ENCODE measurements around the gene ANKRD39.
"Not testable (repeated sequence)": the region's sequence is repeated elsewhere in the genome, so short reads cannot be mapped to it uniquely, and the experiment has no call there.

ANKRD39 gene, protein sequence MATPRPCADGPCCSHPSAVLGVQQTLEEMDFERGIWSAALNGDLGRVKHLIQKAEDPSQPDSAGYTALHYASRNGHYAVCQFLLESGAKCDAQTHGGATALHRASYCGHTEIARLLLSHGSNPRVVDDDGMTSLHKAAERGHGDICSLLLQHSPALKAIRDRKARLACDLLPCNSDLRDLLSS

DNA sequence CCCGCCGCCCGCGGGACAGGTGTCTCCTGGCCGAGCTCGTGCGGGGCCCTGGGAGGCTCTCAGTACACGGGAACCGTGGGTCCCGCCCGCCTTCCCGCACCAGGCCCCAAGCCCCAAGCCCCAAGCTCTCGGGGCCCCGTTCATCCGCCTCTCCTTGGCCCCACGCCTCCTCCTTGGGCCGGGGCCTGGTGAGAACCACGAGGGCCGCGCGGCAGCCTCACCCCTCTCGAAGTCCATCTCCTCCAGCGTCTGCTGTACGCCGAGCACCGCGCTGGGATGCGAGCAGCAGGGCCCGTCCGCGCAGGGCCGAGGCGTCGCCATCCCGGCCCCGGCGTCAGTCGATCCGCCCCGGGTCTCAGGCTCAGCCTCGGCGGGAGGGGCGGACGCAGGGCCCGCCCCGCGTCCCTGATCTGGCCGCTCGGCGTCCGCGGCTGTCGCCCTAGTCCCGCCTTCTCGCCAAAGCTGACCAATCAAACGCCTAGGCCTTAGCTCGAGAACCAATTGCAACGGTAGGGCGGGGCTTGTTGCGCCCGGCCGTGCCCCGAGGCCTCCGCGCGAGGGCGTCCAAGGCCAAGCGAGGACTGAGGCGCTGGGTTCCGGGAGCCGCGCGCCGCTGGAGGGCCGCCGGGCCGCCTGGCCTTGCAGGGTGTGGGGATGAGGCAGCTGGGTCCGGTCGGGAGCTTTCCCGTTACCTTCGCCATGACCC lies at the start of gene ANKRD39:
ANKRD39 (minus strand) TSS at position 350 of the 706 bp plus-strand sequence; CDS start at position 321, 29 bp downstream.
- peak; percentile 93 to 96 for DNase-seq (ENCODE audit: low read depth in 2 of 2)

DNA sequence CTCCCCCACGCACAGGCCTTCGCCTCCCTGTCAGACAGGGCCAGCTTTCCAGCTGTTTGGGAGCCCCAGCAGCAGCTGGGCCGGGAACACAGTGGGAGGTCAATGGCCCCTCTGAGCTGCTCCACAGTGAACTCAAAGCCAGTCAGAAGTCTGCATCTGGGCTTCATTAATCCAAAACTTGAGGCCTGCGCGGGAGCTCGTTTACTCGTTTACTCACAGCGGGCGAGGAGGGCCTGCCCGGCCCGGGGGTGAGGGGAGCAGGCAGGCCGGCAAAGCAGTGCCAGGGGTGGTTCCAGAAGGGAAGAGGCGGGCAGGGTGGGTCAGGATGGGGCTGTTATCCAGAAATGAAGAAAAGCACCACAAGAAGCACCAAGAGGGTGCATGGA lies 48.9 kb upstream of the ANKRD39 start:
- no peak for DNase-seq (ENCODE audit: low read depth in 2 of 2)

DNA sequence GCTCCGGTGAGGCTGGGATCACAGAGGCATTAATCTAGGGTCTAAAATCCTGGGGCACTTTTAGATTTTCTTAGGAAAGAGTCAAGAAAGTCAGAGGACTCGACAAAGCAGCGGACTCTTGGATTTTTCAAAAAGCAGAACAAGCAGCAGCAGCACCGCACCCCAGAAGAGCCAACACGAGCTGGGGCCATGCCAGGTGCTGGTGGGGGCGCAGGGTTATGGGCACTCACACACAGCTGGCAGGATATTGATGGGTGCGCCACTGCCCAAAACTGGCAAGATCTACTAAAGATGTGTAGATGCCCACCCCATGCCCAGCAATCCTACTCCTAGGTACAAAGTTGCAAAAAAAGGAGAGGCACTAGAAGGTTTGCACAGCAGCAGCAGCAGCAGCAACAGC lies 46.0 kb upstream of the ANKRD39 start:
- DNase-seq (ENCODE audit: low read depth in 2 of 2), result no peak

DNA sequence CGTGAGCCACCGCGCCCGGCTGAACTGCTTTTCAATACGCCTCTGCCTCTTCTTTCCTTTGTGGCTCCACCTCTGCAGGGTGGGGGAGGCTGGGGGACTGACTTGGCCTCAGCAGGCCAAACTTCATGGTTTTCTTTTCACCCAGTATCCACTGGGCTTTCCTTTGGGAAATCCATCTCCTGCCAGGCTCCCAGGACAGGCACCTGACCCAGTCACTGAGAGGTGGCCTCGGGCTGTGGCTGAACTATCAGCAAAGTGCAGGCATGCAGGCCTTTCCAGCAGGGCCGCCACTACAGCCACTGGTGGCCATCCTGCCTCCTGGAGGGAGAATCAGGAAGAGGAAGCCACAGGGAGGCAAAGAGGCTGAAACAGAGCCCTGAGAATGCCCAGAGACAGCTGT lies 45.5 kb upstream of the ANKRD39 start:
- no peak for DNase-seq (ENCODE audit: low read depth in 2 of 2)

DNA sequence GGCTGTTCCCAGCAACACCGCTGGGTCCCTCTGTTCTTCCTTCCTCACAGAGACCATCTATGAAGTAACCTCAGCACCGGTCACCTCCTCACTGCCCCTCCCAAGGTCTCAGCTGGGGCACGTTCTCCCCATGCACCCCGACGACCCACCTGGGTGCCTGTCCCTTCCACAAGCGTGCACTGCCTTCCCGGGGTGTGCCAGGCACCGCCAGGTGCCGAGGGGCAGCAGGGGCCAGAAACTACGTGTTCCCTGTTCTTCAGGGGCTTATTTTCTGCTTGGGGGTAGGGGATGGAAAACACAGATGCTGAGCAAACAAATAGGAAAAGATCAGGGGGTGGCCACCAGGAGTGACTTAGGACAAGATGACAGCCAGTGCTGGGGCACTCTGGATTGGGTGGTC lies 42.4 kb upstream of the ANKRD39 start:
- DNase-seq (ENCODE audit: low read depth in 2 of 2), result no peak

DNA sequence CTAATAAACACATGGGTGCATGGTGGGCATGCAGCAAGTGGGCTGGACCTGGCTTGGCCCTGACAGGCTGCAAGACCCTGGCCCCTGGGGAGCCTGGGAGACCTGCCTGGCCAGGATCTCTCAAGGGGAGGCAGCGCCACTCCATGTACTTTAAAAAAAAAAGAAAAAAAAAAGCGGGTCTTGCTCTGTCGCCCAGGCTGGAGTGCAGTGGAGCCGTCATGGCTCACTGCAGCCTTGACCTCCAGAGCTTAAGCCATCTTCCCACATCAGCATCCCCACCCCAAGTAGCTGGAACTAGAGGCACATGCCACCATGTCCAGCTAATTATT lies 41.6 kb upstream of the ANKRD39 start:
- DNase-seq (ENCODE audit: low read depth in 2 of 2), result no peak

DNA sequence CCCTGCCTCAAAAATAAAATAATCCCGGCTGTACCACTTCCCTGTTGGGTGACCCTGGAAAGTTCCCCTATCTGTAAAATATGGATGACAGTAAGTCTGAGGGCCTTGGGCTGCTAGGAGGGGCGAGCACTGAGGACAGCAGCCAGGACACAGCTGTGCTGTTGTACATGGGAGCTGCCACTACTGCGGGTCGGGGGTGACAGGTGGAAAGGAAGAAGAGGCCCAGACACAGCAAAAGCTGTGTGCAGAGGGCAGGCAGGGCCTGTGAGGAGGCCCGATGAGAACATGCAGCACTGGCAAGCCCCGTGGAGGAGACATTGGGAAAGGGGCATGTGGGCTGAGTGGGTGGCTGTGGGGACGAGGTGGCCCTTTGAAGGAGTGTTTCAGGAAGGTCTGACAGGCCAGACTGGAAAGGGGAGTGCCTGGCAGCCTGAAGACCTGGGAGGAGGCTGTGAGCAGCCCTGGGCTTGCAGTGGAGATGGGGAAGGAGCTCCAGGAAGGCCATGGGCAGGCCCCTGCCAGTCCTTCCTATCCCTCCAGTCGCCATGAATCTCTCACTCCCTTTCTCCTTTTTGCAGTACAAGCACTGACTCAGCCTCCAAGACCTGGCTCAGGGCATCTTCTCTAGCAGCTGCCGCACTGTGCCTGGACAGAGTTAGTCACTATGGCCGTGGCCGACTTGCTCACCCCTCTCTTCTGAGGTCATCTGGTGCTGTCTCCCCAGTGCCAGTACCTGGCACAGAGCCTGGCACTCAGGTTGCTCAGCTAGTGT lies 41.0 kb upstream of the ANKRD39 start:
- no peak for DNase-seq (ENCODE audit: low read depth in 2 of 2)

DNA sequence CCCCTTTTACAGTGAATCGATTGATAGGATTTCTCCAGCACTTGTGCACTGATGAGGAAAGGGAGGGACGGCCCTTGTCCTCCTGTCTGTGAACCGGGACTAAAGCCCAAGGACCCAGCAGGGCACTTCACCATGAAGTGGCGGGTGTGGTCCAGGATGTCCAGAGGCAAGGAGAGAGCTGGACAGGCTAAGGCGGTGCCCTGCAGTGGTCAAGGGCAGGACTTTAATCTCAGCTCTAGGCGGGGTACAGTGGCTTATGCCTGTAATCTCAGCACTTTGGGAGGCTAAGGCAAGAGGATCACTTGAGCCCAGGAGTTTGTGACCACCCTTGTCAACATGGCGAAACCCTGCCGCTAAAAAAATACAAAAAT lies 40.3 kb upstream of the ANKRD39 start:
- DNase-seq (ENCODE audit: low read depth in 2 of 2), result no peak

DNA sequence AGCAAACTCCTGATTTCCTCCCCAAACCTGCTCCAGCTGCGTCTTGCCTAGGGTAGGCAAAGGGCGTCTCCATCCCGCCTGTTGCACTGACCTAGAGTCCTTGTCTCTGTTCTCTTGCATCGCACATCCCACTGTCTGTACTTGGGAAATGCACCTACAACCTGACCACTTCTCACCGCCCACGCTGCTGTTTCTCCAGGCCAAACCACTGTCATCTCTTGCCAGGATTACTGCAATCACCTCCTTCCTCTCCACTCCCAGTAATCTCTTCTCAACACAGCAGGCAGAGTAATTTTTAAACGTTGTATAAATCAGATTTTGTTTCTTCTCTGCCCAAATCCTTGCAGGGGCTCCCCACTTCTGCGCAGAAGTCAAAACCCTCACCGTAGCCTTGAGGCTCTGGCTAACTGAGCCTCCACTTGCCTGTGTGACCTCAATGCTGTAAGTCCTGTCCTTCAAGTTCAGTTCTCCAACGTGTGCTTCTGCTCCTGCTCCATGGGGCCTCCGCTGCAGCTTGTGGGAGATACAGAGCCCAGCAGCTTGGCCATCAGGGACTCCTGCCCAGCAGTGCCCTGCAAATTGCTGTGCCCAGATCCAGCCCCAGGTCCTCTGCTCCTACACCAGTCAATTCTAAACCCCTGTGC lies 39.8 kb upstream of the ANKRD39 start:
- no peak for DNase-seq (ENCODE audit: low read depth in 2 of 2)

DNA sequence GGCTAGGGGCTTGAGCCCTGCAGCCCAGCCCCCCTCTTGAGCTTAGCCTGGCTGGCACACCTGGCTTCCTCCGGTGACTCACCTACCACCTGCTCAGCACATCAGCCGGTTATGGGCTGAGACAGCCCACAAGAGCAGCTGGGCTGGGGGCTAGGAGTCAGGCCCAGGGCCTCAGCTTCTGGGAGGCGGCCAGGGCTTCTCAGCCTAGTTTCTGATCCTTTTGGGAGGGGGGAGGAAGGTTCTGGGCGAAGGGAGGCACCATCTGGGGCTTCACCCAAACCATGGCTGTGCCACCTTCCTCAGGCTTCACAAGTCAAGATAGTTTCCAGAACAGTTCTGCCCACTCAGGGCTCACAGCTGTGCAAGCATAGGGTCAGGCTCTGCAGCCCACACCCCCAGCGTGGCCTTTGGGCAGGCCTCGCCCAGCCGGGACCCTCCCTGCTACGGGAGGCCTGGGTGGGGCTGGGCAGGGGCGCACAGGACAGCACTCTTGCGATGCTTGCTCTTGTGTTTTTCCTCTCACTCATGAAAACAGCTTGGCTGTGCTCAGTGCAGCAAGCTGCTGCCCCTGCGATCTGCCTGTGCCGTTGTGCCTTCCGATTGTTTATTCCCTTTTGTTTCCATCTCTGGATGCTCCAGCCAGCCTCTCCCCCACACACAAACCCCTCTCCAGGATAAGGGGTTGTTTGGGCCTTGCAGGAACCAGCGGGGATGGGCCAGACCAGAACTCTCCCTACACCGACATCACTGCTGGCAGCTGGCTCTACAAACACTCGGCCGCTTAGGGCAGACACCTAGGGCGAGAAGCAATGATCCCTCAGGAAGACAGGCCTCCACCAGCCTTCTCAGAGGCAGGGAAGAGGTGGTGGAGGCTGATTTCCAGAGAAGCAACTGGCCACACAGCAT lies 38.2 kb upstream of the ANKRD39 start:
- DNase-seq (ENCODE audit: low read depth in 2 of 2), result no peak

DNA sequence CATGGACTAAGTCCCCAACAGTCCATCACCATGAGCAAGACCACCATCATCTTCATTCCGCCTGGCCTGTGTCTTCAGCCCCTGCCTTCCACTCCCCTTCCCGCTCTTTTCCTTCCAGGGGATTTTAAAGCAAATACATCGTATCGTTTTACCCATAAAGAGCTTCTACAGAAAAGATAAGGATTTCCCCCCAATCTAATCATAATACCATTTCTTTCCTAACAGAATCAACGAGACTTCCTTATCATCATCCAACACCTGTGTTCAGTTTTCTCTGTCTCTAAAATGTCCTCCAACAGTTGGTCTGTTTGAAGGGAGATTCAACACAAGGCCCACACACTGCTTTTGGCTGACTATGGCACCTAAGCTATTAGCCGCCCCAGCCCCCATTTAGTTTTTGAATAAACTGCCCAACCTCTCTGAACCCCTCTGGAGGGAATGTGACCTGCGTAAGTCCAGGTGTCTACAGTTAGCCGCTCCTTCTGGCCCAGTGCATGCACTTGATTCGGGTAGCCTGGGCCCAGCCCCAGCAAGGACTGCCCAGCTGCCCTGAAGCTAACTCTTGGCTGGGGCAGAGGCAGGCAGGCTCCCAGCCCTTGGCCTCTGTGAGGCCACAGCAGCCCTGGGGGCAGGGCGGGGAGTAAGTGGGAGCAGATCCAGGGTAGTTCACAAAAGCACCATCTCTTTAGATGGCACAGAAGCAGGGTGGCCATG lies 37.4 kb upstream of the ANKRD39 start:
- DNase-seq (ENCODE audit: low read depth in 2 of 2), result no peak

DNA sequence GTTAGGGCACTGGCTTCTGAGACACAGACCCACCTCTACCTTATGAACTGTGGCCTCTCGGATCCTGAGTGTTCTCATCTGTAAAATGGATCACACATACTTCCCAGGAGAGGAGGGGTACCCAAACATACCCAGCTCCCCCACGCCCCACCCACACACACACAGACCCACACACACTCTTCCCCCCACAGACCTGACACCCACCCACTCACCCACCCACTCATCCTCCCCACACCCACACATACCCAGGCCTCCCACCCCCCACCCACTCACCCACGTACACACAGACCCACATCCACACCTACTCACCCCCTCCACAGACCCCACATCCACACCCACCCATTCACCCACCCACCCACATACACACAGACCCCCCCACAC lies 36.3 kb upstream of the ANKRD39 start:
- DNase-seq (ENCODE audit: low read depth in 2 of 2), result no peak

DNA sequence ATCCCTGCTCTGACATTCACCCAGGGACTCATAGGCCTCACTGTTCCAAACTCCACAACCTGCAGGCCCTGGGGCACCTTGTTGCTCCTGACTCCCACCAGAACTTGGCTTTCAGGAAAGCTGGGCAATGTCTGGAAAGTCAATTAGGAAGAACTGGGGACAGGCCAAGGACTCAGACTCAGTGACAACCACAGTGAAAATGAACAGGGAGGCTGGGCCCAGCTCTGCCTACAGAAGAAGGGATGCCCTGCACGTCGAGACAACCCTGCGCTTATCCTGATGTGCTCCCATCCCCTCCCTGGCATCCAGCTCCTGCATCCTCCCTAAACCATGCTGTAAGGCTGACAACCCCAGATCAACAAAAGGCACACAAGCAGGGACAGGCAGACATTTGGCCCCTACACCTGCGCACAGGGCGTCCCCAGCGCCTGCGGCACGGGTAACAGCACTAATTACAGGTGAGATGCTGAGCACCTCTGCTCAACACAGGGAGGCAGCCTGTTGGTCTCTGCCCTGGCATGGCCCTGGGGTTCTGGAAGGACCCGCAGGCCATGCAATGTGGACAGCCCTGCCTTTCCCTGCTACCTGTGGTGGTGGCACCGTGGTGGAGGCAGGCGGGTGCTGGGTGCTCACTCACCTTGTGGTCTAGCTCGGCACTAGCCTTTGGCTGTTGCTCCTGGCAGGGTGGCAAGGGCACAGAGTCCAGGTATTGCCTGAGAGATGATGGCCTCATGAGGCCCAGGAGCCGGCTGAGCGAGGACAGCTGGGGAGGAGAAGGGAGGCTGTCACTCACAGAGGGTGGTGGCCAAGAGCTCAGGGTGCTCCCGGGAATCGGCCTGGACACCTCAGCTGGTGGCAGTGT lies 35.7 kb upstream of the ANKRD39 start:
- DNase-seq (ENCODE audit: low read depth in 2 of 2), result no peak

DNA sequence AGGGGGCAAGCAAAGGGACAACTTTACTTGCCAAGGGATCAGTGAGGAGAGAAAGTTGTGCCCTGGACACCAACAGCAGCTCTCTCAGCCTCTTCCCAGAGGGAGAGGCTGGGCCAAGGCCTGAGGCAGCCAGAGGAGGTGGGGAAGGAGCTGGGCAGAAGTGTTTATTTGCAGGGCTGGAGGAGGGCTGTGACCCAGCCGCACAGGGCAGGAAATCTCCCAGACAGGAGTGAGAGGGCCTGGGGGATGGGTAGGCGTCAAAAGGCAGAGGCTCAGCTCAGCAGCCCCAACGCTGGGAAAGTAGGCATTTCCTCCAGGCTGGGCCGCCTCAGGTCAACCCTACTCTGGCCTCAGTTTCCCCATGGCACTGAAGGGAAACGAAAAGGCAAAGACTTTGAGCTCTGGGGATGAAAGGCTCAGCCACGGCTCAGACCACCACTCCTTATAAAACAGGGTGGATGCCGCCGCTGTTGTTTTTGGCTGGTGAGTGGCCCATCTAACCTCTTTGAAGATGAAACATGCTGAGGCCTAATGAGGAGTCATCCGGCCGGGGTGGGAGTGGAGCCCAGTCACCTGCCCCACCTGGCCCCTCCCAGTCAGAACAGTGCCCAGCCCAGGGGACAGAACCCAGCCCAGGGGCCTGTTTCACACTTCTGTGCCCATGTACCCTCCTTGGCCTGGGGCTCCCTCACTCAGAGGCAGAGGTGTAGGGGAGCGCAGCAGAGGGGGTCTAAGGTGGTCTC lies 33.9 kb upstream of the ANKRD39 start:
- DNase-seq (ENCODE audit: low read depth in 2 of 2), result no peak

DNA sequence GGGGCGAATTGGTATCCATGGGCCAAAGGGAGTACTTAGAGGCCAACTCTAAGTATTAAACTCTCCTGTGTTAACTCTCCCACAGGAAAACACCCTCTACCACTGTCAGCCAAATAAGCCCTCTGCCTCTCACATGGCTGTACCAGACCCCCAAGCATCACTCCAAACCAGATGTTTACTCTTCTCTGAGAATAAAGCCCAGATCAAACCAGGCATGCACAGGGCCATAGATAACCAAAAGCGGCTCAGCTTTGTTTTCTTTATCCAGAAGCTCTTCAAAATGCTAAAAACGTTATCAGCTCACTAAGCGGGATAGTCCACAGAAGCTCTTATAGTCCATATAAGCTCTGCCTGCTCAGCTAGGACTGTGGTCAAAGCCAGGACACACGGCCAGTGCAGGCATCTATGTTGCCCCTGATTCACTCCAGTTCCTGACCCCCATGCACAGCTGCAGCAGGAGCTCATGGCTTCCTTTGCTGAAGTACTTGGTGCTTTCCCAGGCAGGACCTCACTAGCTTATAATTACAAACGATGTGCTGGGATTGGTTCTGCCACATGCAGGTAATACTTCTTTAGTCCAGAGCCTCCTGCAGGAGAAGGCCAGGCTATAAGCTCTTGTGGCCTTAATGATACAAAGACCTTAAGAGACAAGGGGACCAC lies 33.0 kb upstream of the ANKRD39 start:
- no peak for DNase-seq (ENCODE audit: low read depth in 2 of 2)

DNA sequence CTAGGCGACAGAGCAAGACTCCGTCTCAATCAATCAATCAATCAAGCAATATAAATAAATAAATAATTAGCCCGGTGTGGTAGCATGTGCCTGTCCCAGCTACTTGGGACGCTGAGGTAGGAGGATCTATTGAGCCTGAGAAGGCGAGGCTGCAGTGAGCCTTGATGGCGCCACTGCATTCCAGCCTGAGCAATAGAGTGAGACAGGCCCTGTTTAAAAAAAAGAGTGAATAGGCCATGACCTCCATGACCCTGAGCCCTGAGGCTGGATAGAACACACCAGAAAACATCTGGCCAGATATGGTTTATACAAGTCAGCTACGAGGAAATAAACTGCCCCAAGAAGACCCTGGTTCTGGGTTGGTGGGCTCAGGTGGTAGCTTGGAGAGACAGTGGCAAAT lies 32.4 kb upstream of the ANKRD39 start:
- no peak for DNase-seq (ENCODE audit: low read depth in 2 of 2)

DNA sequence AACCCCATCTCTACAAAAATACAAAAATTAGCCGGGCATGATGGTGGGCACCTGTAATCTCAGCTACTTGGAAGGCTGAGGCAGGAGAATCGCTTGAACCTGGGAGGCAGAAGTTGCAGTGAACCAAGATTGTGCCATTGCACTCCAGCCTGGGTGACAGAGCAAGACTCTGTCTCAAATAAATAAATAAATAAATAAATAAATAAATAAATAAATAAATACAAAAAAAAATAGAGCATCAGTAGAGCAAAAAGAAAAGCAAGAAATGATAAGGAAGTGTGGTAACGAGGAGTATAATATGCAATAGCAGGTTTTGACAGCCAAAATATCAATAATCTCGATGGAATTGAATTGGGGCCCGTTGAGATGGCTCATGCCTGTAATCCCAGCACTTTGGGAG lies 31.7 kb upstream of the ANKRD39 start:
- DNase-seq (ENCODE audit: low read depth in 2 of 2), result not testable (repeated sequence)

DNA sequence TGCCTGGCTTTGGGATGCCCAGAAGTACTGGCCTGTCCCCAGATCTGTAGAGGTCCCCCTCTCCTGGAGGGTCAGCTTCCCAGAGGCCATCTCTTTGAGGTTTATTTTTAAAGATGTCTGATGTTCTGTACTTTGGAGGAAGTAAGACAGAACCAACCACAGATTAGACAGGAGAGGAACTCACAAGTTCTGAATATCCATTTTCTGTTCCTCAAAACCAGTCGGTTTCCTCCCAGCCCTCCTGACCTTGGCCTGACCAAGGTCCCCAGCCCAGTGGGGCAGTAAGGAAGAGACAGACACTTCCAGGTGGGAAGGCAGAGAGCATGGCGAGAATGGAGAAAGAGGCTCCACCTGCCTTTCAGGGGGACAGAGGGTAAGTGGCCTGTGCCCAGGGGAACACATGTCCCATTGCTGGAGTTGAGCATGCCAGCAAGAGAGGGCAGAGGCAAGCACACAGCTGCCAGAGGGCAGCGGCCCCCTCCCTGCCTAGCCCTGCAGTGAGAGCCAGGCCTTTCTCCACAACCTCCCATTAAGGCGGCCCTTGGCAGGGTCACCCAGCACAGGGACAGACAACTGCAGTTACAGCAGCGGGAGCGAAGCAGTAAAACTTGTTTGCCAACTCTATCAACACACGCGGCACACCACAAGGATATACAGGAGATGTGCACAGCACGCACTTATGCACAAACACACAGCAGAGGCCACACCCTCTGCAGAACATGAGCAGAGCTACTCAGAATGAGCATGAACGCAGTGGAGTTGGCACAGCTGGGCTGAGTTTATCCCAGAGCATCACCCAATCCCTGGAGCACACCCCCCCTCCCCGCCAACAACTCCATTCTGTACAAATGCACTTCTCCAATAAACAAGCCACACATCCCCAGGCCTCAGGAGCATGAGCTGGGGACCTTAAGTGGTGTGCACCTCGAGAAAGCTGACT lies 30.5 kb upstream of the ANKRD39 start:
- no peak for DNase-seq (ENCODE audit: low read depth in 2 of 2)
